Stimulated activated CD8-positive, alpha-beta memory T cell treated with anti-CD3 and anti-CD28 coated beads, Interleukin-7, amount 100 ng/mL, for 1 hour (primary cell): ENCODE data around the gene AUNIP.
"Not testable (repeated sequence)": the region's sequence is repeated elsewhere in the genome, so short reads cannot be mapped to it uniquely, and the experiment has no call there.

Experiments
- DNase-seq, 2 donors: peaks; one replicate each; pipeline ENCODE4 v3.0.0-alpha.2; 2020; ENCODE audit warnings: low read depth in 2 of 2

The AUNIP gene

GRCh38 chr1:25866288-25866687 lies 7.0 kb upstream of the AUNIP start:
- DNase-seq = no peak

GRCh38 chr1:25864434-25864833 lies 5.2 kb upstream of the AUNIP start:
- DNase-seq = no peak

- no peak for DNase-seq
These were observed 4.4 kb upstream of the AUNIP start for GRCh38 chr1:25863486-25864262.

GRCh38 chr1:25862785-25863485 lies 3.7 kb upstream of the AUNIP start:
- no peak for DNase-seq

GRCh38 chr1:25861316-25862286 lies 2.3 kb upstream of the AUNIP start:
- DNase-seq = no peak

GRCh38 chr1:25858494-25858893 lies 763 bp downstream of the AUNIP start:
- no peak for DNase-seq

GRCh38 chr1:25856856-25857255 lies 2.4 kb downstream of the AUNIP start:
- DNase-seq = no peak

GRCh38 chr1:25854554-25854953 lies 4.7 kb downstream of the AUNIP start:
- DNase-seq = no peak

- DNase-seq = no peak
These were observed 10.7 kb downstream of the AUNIP start for GRCh38 chr1:25848531-25848930.

GRCh38 chr1:25847929-25848328 lies 11.3 kb downstream of the AUNIP start:
- DNase-seq = no peak

GRCh38 chr1:25845664-25846063 lies 13.6 kb downstream of the AUNIP start:
- DNase-seq = no peak

GRCh38 chr1:25844536-25845337 lies 14.5 kb downstream of the AUNIP start:
- no peak for DNase-seq

GRCh38 chr1:25843483-25843882 lies 15.8 kb downstream of the AUNIP start:
- DNase-seq = no peak

GRCh38 chr1:25839808-25840207 lies 19.4 kb downstream of the AUNIP start:
- DNase-seq = not testable (repeated sequence)

GRCh38 chr1:25837262-25837875 lies 21.9 kb downstream of the AUNIP start:
- DNase-seq = no peak

- no peak for DNase-seq
These were observed 22.6 kb downstream of the AUNIP start for GRCh38 chr1:25836695-25837094.

- no peak for DNase-seq
These were observed 24.4 kb downstream of the AUNIP start for GRCh38 chr1:25834894-25835293.

GRCh38 chr1:25833158-25833557 lies 26.1 kb downstream of the AUNIP start:
- no peak for DNase-seq

GRCh38 chr1:25832336-25833037 lies 26.8 kb downstream of the AUNIP start:
- no peak for DNase-seq

GRCh38 chr1:25831569-25832196 lies 27.6 kb downstream of the AUNIP start:
- no peak for DNase-seq
